ENCODE results near the gene ROBO3. TPM values are rescaled to one million over a fixed set of nuclear protein-coding genes. Genes with fewer than 3 reads are reported as not detected.

ROBO3 gene
- total and polyA plus RNA-seq, 2 experiments from 2014 or later, result 2.6 to 10.3 TPM

DNA sequence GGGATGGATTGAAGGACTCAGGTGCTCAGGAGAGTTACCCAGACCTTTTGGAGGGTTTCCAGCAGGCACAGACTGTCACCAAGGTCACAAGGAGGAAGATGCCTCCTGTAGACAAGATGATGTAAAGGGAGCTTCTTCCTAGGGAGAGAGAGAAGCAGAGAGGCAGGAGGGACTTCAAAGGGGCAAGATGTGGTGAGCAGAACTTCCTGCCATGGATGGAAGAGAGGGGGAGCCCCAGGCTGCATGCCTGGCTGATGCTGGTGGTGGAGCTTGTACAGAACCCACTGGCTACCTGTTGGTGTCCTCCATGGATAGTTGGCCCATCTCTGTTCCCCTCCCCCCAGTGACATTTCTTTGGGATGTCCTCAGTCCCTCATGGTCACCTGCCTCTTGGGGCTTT, 58.1 kb downstream of the ROBO3 start:
- Histone ChIP-seq H3K27me3 (peaks cover 12% of the 10 kb centered on the region), H3K27ac (no peak overlapping the region), H3K4me1 (ENCODE audit: low read depth) (no peaks in the 10 kb centered on the region), H3K4me3 (no peak overlapping the region), H3K9me3 (ENCODE audit: low read depth) (no peaks in the 10 kb centered on the region), H3K36me3 (no peaks in the 10 kb centered on the region)
- DNase-seq (ENCODE audit: low read depth in 1 of 2, low spot score in 1 of 2), result no peak
- TF ChIP-seq, protein P1, sequence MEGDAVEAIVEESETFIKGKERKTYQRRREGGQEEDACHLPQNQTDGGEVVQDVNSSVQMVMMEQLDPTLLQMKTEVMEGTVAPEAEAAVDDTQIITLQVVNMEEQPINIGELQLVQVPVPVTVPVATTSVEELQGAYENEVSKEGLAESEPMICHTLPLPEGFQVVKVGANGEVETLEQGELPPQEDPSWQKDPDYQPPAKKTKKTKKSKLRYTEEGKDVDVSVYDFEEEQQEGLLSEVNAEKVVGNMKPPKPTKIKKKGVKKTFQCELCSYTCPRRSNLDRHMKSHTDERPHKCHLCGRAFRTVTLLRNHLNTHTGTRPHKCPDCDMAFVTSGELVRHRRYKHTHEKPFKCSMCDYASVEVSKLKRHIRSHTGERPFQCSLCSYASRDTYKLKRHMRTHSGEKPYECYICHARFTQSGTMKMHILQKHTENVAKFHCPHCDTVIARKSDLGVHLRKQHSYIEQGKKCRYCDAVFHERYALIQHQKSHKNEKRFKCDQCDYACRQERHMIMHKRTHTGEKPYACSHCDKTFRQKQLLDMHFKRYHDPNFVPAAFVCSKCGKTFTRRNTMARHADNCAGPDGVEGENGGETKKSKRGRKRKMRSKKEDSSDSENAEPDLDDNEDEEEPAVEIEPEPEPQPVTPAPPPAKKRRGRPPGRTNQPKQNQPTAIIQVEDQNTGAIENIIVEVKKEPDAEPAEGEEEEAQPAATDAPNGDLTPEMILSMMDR (IDR thresholded peaks at IDR 0.05; ENCODE audit: low read depth, low read length), result no peak

DNA sequence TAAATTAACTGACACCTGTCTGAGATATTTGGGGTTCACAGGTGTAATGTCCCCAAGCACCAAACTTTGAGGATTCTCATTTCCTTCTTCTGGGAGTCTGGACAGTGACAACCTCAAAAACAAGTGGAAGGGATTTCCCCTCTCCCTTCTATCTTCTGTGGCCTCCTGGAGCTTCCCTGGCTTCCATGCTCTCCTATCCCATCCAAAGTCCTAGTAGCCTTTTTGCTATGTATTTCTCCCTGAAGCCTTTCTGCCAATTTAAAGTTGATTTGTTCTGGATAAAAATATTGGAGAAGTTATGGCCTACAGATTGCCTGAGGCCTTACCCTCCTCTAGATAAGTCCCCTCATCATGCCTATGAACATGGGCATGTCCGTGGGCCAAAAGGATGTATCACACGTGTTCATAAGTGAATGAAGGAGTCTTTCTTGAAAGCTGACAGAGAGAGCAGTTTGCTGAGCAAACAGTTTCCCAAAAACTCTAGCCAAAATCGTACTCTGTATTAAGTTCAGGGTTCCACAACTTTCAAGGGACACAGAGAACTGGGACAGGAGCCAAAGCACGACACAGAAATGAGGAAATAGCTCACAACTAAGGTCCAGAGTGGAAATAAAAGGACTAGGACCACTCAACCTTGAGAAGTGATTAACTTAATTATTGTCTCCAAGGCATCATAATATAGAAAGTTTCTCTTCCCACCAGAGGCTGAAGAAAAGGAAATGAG, 63.9 kb downstream of the ROBO3 start:
- DNase-seq (ENCODE audit: low read depth in 1 of 2, low spot score in 1 of 2), result no peak
- TF ChIP-seq, protein P1 (IDR thresholded peaks at IDR 0.05; ENCODE audit: low read depth, low read length), result no peak
- no peaks in the 10 kb centered on the region for H3K9me3 ChIP-seq (ENCODE audit: low read depth)
- no peaks in the 10 kb centered on the region for H3K4me1 ChIP-seq (ENCODE audit: low read depth)
- no peak overlapping the region for H3K27ac ChIP-seq
- no peak overlapping the region for H3K4me3 ChIP-seq
- H3K27me3 ChIP-seq, result peaks cover 22% of the 10 kb centered on the region
- H3K36me3 ChIP-seq, result no peaks in the 10 kb centered on the region

DNA sequence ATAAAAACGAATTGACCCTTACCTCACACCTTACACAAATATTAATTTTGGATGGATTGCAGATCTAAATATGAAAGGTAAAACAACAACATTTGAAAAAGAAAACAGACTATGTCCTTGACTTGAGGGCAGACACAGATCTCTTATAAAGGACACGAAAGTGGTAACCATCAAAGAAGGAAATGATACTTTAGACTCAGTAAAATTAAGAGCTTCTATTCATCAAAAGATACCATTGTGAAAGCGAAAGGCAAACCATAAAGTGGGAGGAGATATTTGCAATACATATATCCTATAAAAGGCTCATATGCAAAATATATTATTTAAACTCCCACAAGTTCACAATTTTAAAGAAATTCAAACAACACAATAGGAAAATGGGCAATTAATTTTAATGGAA, 65.6 kb downstream of the ROBO3 start:
- no peak overlapping the region for H3K4me3 ChIP-seq
- H3K36me3 ChIP-seq, result no peaks in the 10 kb centered on the region

More for the DNA sequence above, 65.6 kb downstream of the ROBO3 start:
- DNase-seq (ENCODE audit: low read depth in 1 of 2, low spot score in 1 of 2), result no peak
- Histone ChIP-seq H3K4me1 (ENCODE audit: low read depth) (no peaks in the 10 kb centered on the region), H3K9me3 (ENCODE audit: low read depth) (no peaks in the 10 kb centered on the region), H3K27me3 (peaks cover 22% of the 10 kb centered on the region), H3K27ac (no peak overlapping the region)
- TF ChIP-seq, protein P1 (IDR thresholded peaks at IDR 0.05; ENCODE audit: low read depth, low read length), result no peak

Other genes starting within 250 kb of the ROBO3 start
- 16.9 and 31.5 TPM in 2 replicates for gene TBRG1, start 242.6 kb upstream of the ROBO3 start, total RNA-seq
- gene TBRG1, start 242.6 kb upstream of the ROBO3 start, polyA plus RNA-seq, result 22.9 and 29.1 TPM in 2 replicates
- gene SIAE, start 191.7 kb upstream of the ROBO3 start, total RNA-seq, result 7.9 and 8.3 TPM in 2 replicates
- gene SIAE, start 191.7 kb upstream of the ROBO3 start, polyA plus RNA-seq, result 5.7 and 13.2 TPM in 2 replicates
- gene SPA17, start 191.5 kb upstream of the ROBO3 start, total RNA-seq, result 5.3 and 9.3 TPM in 2 replicates
- 13.2 and 14.3 TPM in 2 replicates for gene SPA17, start 191.5 kb upstream of the ROBO3 start, polyA plus RNA-seq
- gene NRGN, start 125.5 kb upstream of the ROBO3 start, total RNA-seq, result 1.1 and 2.1 TPM in 2 replicates
- gene NRGN, start 125.5 kb upstream of the ROBO3 start, polyA plus RNA-seq, result 1.1 and 3.5 TPM in 2 replicates
- gene VSIG2, start 113.2 kb upstream of the ROBO3 start, total RNA-seq, result not detected in 2 replicates
- not detected in 2 replicates for gene VSIG2, start 113.2 kb upstream of the ROBO3 start, polyA plus RNA-seq
- 1.5 and 1.8 TPM in 2 replicates for gene ESAM, start 103.1 kb upstream of the ROBO3 start, total RNA-seq
- 3.3 and 4.9 TPM in 2 replicates for gene ESAM, start 103.1 kb upstream of the ROBO3 start, polyA plus RNA-seq
- gene MSANTD2, start 65.0 kb upstream of the ROBO3 start, total RNA-seq, result 13.1 and 18.0 TPM in 2 replicates
- 7.8 and 10.9 TPM in 2 replicates for gene MSANTD2, start 65.0 kb upstream of the ROBO3 start, polyA plus RNA-seq
- 0.74 and 2.4 TPM in 2 replicates for gene ROBO4, start 32.4 kb downstream of the ROBO3 start, total RNA-seq
- gene ROBO4, start 32.4 kb downstream of the ROBO3 start, polyA plus RNA-seq, result 0.21 and 0.46 TPM in 2 replicates
- not detected in 2 replicates for gene HEPN1, start 53.8 kb downstream of the ROBO3 start, total RNA-seq
- gene HEPN1, start 53.8 kb downstream of the ROBO3 start, polyA plus RNA-seq, result not detected in 2 replicates
- 0.04 and 0.12 TPM in 2 replicates for gene HEPACAM, start 70.6 kb downstream of the ROBO3 start, total RNA-seq
- gene HEPACAM, start 70.6 kb downstream of the ROBO3 start, polyA plus RNA-seq, result not detected in 2 replicates
- gene CCDC15, start 88.8 kb downstream of the ROBO3 start, total RNA-seq, result 0.95 and 2.2 TPM in 2 replicates
- gene CCDC15, start 88.8 kb downstream of the ROBO3 start, polyA plus RNA-seq, result 0.59 and 2.2 TPM in 2 replicates
- gene SLC37A2, start 197.9 kb downstream of the ROBO3 start, total RNA-seq, result 0.04 and 1.0 TPM in 2 replicates
- gene SLC37A2, start 197.9 kb downstream of the ROBO3 start, polyA plus RNA-seq, result 0.22 and 0.98 TPM in 2 replicates
- gene TMEM218, start 246.2 kb downstream of the ROBO3 start, total RNA-seq, result 21.3 and 23.4 TPM in 2 replicates
- gene TMEM218, start 246.2 kb downstream of the ROBO3 start, polyA plus RNA-seq, result 26.8 and 33.8 TPM in 2 replicates